ENCODE results near the gene ANKRD11. TPM values are rescaled to one million over a fixed set of nuclear protein-coding genes. Genes with fewer than 3 reads are reported as not detected.

ANKRD11 gene
- total RNA-seq, 4 donors from 2014 or later, result 75.6 to 183 (median 108) TPM

DNA sequence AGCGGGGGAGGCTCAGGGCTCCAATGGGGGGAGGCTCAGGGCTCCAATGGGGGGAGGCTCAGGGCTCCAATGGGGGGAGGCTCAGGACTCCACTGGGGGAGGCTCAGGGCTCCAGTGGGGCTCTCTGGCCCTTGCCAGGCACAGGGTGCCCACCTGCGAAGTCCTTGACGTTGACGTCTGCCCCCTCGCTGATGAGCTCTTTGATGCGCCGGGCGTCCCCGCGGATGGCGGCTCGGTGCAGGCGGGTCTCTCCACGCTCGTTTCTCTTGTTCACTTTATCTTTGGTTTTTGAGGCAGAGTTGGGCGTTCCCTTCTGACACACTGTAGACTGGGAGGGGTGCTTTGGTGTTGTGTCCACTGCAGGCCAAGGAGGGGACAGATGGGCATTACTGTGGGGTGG lies 199.9 kb downstream of the ANKRD11 start:
- no peak overlapping the region for H3K4me3 ChIP-seq (ENCODE audit: low read depth, poor library complexity, severe bottlenecking)
- 88 to 91% methylated on average over 14 to 15 of the region's 16 CpGs for WGBS, 2 donors
- no peak for TF ChIP-seq POLR2A (IDR thresholded peaks at IDR 0.05)
- no peak for DNase-seq (ENCODE audit: low spot score in 2 of 2)
- intact Hi-C loops (cut with DNase I; ENCODE audit: low total_unique reads), result no loop called here

- H3K4me3 ChIP-seq (ENCODE audit: low read depth, poor library complexity, severe bottlenecking), result no peak overlapping the region
- intact Hi-C loops (cut with DNase I; ENCODE audit: low total_unique reads), result no loop called here
- WGBS, 2 donors, result 75% methylated on average over 19 to 22 of the region's 25 CpGs
- DNase-seq (ENCODE audit: low spot score in 2 of 2), result no peak
- TF ChIP-seq, protein P1, sequence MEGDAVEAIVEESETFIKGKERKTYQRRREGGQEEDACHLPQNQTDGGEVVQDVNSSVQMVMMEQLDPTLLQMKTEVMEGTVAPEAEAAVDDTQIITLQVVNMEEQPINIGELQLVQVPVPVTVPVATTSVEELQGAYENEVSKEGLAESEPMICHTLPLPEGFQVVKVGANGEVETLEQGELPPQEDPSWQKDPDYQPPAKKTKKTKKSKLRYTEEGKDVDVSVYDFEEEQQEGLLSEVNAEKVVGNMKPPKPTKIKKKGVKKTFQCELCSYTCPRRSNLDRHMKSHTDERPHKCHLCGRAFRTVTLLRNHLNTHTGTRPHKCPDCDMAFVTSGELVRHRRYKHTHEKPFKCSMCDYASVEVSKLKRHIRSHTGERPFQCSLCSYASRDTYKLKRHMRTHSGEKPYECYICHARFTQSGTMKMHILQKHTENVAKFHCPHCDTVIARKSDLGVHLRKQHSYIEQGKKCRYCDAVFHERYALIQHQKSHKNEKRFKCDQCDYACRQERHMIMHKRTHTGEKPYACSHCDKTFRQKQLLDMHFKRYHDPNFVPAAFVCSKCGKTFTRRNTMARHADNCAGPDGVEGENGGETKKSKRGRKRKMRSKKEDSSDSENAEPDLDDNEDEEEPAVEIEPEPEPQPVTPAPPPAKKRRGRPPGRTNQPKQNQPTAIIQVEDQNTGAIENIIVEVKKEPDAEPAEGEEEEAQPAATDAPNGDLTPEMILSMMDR (IDR thresholded peaks at IDR 0.05), result no peak
- TF ChIP-seq POLR2A (IDR thresholded peaks at IDR 0.05), result no peak
Measured at GRCh38 chr16:89289428-89290395, 200.6 kb downstream of the ANKRD11 start.

DNA sequence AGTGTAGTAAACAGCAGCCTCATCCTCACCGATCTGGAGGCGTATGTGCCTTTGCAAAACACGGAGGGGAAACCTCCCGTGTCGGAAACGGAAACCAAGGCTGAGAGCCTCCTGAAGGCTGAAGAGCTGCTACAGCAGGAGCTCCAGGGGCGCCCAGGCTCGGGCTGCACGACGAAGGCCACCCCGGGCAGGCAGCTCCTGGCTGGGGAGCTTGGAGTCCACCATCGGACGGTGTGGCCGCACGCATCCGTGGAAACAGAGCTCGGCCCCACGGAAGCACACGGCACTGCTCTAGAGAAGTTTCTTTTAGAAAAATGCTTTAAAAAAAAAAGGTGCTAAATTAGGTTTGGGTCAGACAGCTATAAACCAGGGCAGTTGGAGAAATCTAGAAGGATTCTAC lies 201.4 kb downstream of the ANKRD11 start:
- DNase-seq (ENCODE audit: low spot score in 2 of 2), result no peak
- intact Hi-C loops (cut with DNase I; ENCODE audit: low total_unique reads), result no loop called here
- 89 to 92% methylated on average over 19 of the region's 19 CpGs for WGBS, 2 donors
- TF ChIP-seq, protein P1 (IDR thresholded peaks at IDR 0.05), result no peak
- TF ChIP-seq POLR2A (IDR thresholded peaks at IDR 0.05), result no peak
- no peak overlapping the region for H3K4me3 ChIP-seq (ENCODE audit: low read depth, poor library complexity, severe bottlenecking)

GRCh38 chr16:89288577-89288844 lies 201.8 kb downstream of the ANKRD11 start:
- intact Hi-C loops (cut with DNase I; ENCODE audit: low total_unique reads), result no loop called here
- no peak overlapping the region for H3K4me3 ChIP-seq (ENCODE audit: low read depth, poor library complexity, severe bottlenecking)
- WGBS, 2 donors, result 97 to 98% methylated on average over 13 of the region's 13 CpGs
- TF ChIP-seq, protein P1 (IDR thresholded peaks at IDR 0.05), result no peak
- no peak for TF ChIP-seq POLR2A (IDR thresholded peaks at IDR 0.05)
- no peak for DNase-seq (ENCODE audit: low spot score in 2 of 2)

DNA sequence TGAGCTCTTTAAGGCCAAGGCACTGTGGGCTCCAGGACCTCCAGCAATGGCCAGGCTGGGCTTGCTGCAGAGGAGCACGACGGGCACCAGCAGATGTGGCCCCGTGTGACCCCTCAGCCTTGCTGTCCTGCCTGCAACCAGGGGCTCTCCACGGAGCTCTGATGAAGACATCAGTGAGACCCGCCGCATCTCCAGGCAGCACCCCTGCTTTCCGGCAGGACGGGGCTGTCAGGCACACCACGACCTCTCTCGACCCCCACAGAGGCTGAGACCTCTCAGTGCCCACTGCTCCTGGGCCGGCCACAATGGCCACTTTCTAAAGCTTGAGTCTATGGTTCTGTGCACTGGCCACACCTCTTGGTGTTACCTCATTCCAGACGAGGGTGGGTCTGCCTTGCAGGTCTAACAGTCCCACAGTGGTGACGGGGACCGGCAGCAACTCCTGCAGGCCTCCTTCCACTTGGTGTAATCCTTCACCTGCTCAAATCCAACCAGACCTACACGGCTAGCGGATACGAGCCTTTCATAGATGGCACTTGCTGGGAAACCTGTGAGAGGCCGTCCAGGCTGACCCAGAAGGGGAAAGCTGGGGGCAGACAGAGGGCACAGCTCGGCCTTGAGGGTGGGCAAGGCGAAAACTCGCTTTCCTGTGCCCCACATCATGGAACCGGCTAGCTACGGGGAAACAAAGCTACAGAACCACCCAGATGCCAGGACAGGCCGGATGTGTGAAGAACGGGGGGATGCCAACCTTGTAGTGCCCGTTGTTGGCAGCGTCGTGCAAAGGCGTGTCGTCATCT lies 202.4 kb downstream of the ANKRD11 start:
- WGBS, 2 donors, result 91 to 93% methylated on average over 25 to 30 of the region's 30 CpGs
- intact Hi-C loops (cut with DNase I; ENCODE audit: low total_unique reads), result no loop called here
- TF ChIP-seq, protein P1 (IDR thresholded peaks at IDR 0.05), result no peak
- no peak for TF ChIP-seq POLR2A (IDR thresholded peaks at IDR 0.05)
- no peak for DNase-seq (ENCODE audit: low spot score in 2 of 2)
- no peak overlapping the region for H3K4me3 ChIP-seq (ENCODE audit: low read depth, poor library complexity, severe bottlenecking)

- TF ChIP-seq, protein P1 (IDR thresholded peaks at IDR 0.05), result no peak
- TF ChIP-seq POLR2A (IDR thresholded peaks at IDR 0.05), result no peak
- DNase-seq (ENCODE audit: low spot score in 2 of 2), result no peak
- intact Hi-C loops (cut with DNase I; ENCODE audit: low total_unique reads), result no loop called here
- 89 to 90% methylated on average over 22 to 24 of the region's 25 CpGs for WGBS, 2 donors
- H3K4me3 ChIP-seq (ENCODE audit: low read depth, poor library complexity, severe bottlenecking), result no peak overlapping the region
Measured at GRCh38 chr16:89286096-89286495, 204.3 kb downstream of the ANKRD11 start.
